K562 (cell line): Measurements from ENCODE around the gene ZNF502. TPM values are rescaled to one million over a fixed set of nuclear protein-coding genes. Genes with fewer than 3 reads are reported as not detected.

Source experiments
- CBX8 ChIP-seq: fragments of 200-600 bp; sonication (generic); IDR thresholded peaks from 2 replicates; pipeline ENCODE4 v1.6.1; 2012; ENCODE audit warnings: borderline replicate concordance, mixed run types, low read depth, mild to moderate bottlenecking, moderate library complexity, mixed read lengths, low read length, control low read depth, inconsistent platforms; ENCODE audit not compliant: poor library complexity, severe bottlenecking; ENCODE audit errors: extremely low read depth
- CHD2 ChIP-seq: IDR thresholded peaks from 2 replicates; pipeline ENCODE4 v1.6.1; 2011; ENCODE audit warnings: low read depth, low read length
- L3MBTL2 ChIP-seq: fragments of 450-650 bp; IDR thresholded peaks from 2 replicates; pipeline ENCODE4 v1.6.1; 2016; ENCODE audit warnings: mild to moderate bottlenecking, moderate library complexity
- MCM3 ChIP-seq: fragments of 450-650 bp; IDR thresholded peaks from 2 replicates; pipeline ENCODE4 v1.6.1; 2016
- NCOA1 ChIP-seq: fragments of 450-650 bp; IDR thresholded peaks from 2 replicates; pipeline ENCODE4 v1.6.1; 2016; ENCODE audit warnings: low read depth
- TAF1 ChIP-seq: IDR thresholded peaks from 2 replicates; pipeline ENCODE4 v1.6.1; 2011; ENCODE audit warnings: mild to moderate bottlenecking, low read length, moderate library complexity; ENCODE audit not compliant: insufficient read depth, control insufficient read depth, severe bottlenecking; ENCODE audit errors: extremely low read depth
- ZBTB17 ChIP-seq: fragments of 450-650 bp; formaldehyde crosslinking; IDR thresholded peaks from 2 replicates; pipeline ENCODE4 v1.4.0; 2020; ENCODE audit warnings: mild to moderate bottlenecking
- polyA plus RNA-seq, 8 experiments: library from polyadenylated mRNA; depleted of rRNA in 4 of 8; stranded (reverse) in 5 of 8; unstranded in 3 of 8; fragments of >200 nt; fragmentation: Nextera tagmentation in 2 of 8; fragmentation: Illumina TruSeq in 1 of 8; extraction: Ambion mirVana in 2 of 8; extraction: Trizol in 1 of 8; gene quantifications; 2 replicates each; pipeline versions ENCODE4 v1.2.1 to v1.2.3, GENCODE V29; 2011 to 2014; ENCODE audit warnings: inconsistent platforms in 1 of 8, missing spikeins in 1 of 8
- total RNA-seq, 7 experiments: library from RNA; depleted of rRNA in 6 of 7; stranded (reverse); fragments of >200 nt in 6 of 7; fragmentation: Illumina TruSeq in 2 of 7; extraction: Trizol in 2 of 7; gene quantifications; 2 replicates each; pipeline versions ENCODE4 v1.2.1 to v1.2.3, GENCODE V29; 2011 to 2021; ENCODE audit warnings: low replicate concordance in 1 of 7
- TF ChIP-seq, protein P1 (sequence below): fragments of 450-650 bp; IDR thresholded peaks from 2 replicates; pipeline ENCODE4 v1.6.1; 2016; ENCODE audit warnings: mild to moderate bottlenecking, moderate library complexity
- TF ChIP-seq, protein P2 (sequence below): IDR thresholded peaks from 2 replicates; pipeline ENCODE4 v1.6.1; 2014; ENCODE audit warnings: antibody characterized with exemption
- TF ChIP-seq, protein P3 (sequence below), 2 experiments: IDR thresholded peaks; 2 replicates each; pipeline ENCODE4 v1.6.1; 2011; ENCODE audit warnings: borderline replicate concordance in 1 of 2, control low read depth in 1 of 2, low read depth in 1 of 2, low read length in 1 of 2, mild to moderate bottlenecking in 1 of 2, mixed read lengths in 1 of 2, moderate library complexity in 1 of 2; ENCODE audit not compliant: insufficient read depth in 1 of 2, insufficient read length in 1 of 2, poor library complexity in 1 of 2, severe bottlenecking in 1 of 2; ENCODE audit errors: extremely low read depth in 1 of 2

Gene ZNF502
- total and polyA plus RNA-seq, 9 of the 15 experiments (the other 6 are each of a cell fraction or from before 2014, with no cell fraction given): 0.38 to 0.98 (median 0.67) TPM

DNA sequence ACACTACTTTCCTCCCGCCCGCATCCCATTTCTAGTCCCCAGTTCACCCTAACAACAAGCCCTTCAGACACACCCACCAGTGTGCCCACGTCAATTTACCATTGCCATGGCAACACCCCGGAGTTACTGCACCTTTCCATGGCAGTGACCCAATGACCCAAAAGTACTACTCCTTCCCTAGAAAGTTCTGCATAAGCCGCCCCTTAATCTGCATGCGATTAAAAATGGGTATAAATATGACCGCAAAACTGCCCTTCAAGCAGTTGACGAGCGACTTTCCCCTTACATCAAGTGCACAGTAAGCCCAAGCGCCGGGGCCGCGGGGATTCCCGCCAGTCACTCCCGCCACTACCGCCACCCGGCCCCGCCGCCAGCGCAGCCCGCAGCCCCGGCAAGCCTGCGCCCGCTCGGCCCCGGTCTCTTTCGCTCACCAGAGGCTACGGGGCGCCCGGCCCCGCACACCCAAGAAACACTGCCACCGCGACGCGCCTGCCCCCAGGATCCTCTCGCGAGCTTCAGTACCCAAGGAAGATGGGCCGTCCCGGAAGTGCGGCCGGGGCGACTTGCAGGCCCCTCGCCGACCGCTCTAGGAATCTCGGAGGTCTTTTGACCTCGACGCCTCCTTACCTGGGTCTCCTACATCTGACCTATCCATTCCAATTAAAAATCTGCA lies 27.2 kb upstream of the ZNF502 start (continued):
- TF ChIP-seq, protein P1, sequence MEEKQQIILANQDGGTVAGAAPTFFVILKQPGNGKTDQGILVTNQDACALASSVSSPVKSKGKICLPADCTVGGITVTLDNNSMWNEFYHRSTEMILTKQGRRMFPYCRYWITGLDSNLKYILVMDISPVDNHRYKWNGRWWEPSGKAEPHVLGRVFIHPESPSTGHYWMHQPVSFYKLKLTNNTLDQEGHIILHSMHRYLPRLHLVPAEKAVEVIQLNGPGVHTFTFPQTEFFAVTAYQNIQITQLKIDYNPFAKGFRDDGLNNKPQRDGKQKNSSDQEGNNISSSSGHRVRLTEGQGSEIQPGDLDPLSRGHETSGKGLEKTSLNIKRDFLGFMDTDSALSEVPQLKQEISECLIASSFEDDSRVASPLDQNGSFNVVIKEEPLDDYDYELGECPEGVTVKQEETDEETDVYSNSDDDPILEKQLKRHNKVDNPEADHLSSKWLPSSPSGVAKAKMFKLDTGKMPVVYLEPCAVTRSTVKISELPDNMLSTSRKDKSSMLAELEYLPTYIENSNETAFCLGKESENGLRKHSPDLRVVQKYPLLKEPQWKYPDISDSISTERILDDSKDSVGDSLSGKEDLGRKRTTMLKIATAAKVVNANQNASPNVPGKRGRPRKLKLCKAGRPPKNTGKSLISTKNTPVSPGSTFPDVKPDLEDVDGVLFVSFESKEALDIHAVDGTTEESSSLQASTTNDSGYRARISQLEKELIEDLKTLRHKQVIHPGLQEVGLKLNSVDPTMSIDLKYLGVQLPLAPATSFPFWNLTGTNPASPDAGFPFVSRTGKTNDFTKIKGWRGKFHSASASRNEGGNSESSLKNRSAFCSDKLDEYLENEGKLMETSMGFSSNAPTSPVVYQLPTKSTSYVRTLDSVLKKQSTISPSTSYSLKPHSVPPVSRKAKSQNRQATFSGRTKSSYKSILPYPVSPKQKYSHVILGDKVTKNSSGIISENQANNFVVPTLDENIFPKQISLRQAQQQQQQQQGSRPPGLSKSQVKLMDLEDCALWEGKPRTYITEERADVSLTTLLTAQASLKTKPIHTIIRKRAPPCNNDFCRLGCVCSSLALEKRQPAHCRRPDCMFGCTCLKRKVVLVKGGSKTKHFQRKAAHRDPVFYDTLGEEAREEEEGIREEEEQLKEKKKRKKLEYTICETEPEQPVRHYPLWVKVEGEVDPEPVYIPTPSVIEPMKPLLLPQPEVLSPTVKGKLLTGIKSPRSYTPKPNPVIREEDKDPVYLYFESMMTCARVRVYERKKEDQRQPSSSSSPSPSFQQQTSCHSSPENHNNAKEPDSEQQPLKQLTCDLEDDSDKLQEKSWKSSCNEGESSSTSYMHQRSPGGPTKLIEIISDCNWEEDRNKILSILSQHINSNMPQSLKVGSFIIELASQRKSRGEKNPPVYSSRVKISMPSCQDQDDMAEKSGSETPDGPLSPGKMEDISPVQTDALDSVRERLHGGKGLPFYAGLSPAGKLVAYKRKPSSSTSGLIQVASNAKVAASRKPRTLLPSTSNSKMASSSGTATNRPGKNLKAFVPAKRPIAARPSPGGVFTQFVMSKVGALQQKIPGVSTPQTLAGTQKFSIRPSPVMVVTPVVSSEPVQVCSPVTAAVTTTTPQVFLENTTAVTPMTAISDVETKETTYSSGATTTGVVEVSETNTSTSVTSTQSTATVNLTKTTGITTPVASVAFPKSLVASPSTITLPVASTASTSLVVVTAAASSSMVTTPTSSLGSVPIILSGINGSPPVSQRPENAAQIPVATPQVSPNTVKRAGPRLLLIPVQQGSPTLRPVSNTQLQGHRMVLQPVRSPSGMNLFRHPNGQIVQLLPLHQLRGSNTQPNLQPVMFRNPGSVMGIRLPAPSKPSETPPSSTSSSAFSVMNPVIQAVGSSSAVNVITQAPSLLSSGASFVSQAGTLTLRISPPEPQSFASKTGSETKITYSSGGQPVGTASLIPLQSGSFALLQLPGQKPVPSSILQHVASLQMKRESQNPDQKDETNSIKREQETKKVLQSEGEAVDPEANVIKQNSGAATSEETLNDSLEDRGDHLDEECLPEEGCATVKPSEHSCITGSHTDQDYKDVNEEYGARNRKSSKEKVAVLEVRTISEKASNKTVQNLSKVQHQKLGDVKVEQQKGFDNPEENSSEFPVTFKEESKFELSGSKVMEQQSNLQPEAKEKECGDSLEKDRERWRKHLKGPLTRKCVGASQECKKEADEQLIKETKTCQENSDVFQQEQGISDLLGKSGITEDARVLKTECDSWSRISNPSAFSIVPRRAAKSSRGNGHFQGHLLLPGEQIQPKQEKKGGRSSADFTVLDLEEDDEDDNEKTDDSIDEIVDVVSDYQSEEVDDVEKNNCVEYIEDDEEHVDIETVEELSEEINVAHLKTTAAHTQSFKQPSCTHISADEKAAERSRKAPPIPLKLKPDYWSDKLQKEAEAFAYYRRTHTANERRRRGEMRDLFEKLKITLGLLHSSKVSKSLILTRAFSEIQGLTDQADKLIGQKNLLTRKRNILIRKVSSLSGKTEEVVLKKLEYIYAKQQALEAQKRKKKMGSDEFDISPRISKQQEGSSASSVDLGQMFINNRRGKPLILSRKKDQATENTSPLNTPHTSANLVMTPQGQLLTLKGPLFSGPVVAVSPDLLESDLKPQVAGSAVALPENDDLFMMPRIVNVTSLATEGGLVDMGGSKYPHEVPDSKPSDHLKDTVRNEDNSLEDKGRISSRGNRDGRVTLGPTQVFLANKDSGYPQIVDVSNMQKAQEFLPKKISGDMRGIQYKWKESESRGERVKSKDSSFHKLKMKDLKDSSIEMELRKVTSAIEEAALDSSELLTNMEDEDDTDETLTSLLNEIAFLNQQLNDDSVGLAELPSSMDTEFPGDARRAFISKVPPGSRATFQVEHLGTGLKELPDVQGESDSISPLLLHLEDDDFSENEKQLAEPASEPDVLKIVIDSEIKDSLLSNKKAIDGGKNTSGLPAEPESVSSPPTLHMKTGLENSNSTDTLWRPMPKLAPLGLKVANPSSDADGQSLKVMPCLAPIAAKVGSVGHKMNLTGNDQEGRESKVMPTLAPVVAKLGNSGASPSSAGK: peak; percentile 66
- TF ChIP-seq CBX8 (no peak), MCM3 (no peak), CHD2 (peak; percentile 86), TAF1 (peak; percentile 13), ZBTB17 (no peak), NCOA1 (no peak), L3MBTL2 (peak; percentile 78; the same call in 1 of the 2 replicates)
- TF ChIP-seq, protein P2, sequence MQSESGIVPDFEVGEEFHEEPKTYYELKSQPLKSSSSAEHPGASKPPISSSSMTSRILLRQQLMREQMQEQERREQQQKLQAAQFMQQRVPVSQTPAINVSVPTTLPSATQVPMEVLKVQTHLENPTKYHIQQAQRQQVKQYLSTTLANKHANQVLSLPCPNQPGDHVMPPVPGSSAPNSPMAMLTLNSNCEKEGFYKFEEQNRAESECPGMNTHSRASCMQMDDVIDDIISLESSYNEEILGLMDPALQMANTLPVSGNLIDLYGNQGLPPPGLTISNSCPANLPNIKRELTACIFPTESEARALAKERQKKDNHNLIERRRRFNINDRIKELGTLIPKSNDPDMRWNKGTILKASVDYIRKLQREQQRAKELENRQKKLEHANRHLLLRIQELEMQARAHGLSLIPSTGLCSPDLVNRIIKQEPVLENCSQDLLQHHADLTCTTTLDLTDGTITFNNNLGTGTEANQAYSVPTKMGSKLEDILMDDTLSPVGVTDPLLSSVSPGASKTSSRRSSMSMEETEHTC: no peak
- TF ChIP-seq, protein P3, sequence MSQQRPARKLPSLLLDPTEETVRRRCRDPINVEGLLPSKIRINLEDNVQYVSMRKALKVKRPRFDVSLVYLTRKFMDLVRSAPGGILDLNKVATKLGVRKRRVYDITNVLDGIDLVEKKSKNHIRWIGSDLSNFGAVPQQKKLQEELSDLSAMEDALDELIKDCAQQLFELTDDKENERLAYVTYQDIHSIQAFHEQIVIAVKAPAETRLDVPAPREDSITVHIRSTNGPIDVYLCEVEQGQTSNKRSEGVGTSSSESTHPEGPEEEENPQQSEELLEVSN (IDR thresholded peaks at IDR 0.05; ENCODE audit: borderline replicate concordance in 1 of 2, extremely low read depth in 1 of 2, insufficient read depth in 1 of 2, insufficient read length in 1 of 2, low read depth in 1 of 2, low read length in 1 of 2, poor library complexity in 1 of 2, severe bottlenecking in 1 of 2): peak in 1 of 2 experiments; percentile 79
